Ishikawa (cell line): Measurements from ENCODE around the gene TNFAIP3.

Experiments
- CEBPB ChIP-seq: IDR thresholded peaks from 2 replicates; pipeline ENCODE4 v1.6.1; 2012
- CREB1 ChIP-seq: IDR thresholded peaks from 2 replicates; pipeline ENCODE4 v1.6.1; 2012; ENCODE audit warnings: low read depth
- EGR1 ChIP-seq: IDR thresholded peaks from 2 replicates; pipeline ENCODE4 v1.6.1; 2012
- EP300 ChIP-seq: IDR thresholded peaks from 2 replicates; pipeline ENCODE4 v1.6.1; 2012; ENCODE audit warnings: borderline replicate concordance
- FOXM1 ChIP-seq: IDR thresholded peaks from 2 replicates; pipeline ENCODE4 v1.6.1; 2012; ENCODE audit warnings: low read depth, borderline replicate concordance
- NFIC ChIP-seq: IDR thresholded peaks from 2 replicates; pipeline ENCODE4 v1.6.1; 2012
- RAD21 ChIP-seq: IDR thresholded peaks from 2 replicates; pipeline ENCODE4 v1.6.1; 2012; ENCODE audit warnings: low read depth
- REST ChIP-seq: IDR thresholded peaks from 2 replicates; pipeline ENCODE4 v1.6.1; 2012; ENCODE audit warnings: low read depth, mild to moderate bottlenecking
- TAF1 ChIP-seq: IDR thresholded peaks from 2 replicates; pipeline ENCODE4 v1.6.1; 2012; ENCODE audit warnings: low read depth, mild to moderate bottlenecking
- TCF12 ChIP-seq: IDR thresholded peaks from 2 replicates; pipeline ENCODE4 v1.6.1; 2012; ENCODE audit warnings: low read depth
- TEAD4 ChIP-seq: IDR thresholded peaks from 2 replicates; pipeline ENCODE4 v1.6.1; 2012
- USF1 ChIP-seq: IDR thresholded peaks from 2 replicates; pipeline ENCODE4 v1.6.1; 2012
- YY1 ChIP-seq: IDR thresholded peaks from 2 replicates; pipeline ENCODE4 v1.6.1; 2012; ENCODE audit warnings: low read depth
- ZBTB7A ChIP-seq: IDR thresholded peaks from 2 replicates; pipeline ENCODE4 v1.6.1; 2012; ENCODE audit warnings: low read depth
- TF ChIP-seq, protein P1 (sequence below): IDR thresholded peaks from 2 replicates; pipeline ENCODE4 v1.6.1; 2012

The TNFAIP3 gene

GRCh38 chr6:137866914-137867684 lies at the start of gene TNFAIP3:
Gene TNFAIP3 (plus strand): TSS chr6:137867259. CDS start chr6:137871228, 3,969 bp downstream.
- no peak; the same call in 1 of the 2 replicates for TF ChIP-seq NFIC
- TF ChIP-seq USF1, result peak; percentile 93
- TF ChIP-seq CREB1, result 0 out of 2 replicates have a peak, but pooled peaks have one; percentile 39
- TF ChIP-seq FOXM1, result no peak
- TF ChIP-seq, protein P1, sequence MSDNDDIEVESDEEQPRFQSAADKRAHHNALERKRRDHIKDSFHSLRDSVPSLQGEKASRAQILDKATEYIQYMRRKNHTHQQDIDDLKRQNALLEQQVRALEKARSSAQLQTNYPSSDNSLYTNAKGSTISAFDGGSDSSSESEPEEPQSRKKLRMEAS, result peak; percentile 48
- peak; percentile 79; the same call in 1 of the 2 replicates for TF ChIP-seq ZBTB7A
- peak; percentile 57; the same call in 1 of the 2 replicates for TF ChIP-seq RAD21
- no peak for TF ChIP-seq REST
- peak; percentile 50; the same call in 1 of the 2 replicates for TF ChIP-seq TCF12
- TF ChIP-seq EGR1, result no peak

- TF ChIP-seq CEBPB, result no peak
These were observed 48.6 kb upstream of the TNFAIP3 start for GRCh38 chr6:137818440-137818839.

DNA sequence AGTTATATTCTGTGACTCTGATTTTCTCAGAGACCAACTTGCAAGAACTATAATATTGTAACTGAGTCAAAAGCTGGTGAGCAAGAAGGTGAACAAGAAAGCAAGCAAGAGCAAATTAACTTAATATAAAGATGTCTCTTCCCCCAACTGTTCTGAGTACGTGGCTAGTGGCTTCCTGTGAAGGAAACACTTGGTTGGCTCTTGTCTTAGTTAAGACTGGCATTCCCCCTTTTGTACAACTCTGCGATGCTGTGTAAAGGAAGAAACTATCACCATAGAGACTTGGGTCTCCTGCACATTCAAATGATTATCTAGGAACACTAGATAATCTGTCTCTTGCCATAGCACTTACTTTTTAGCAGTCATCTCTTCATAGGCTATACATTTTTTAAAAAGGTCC lies 47.3 kb upstream of the TNFAIP3 start:
- TF ChIP-seq REST (no peak), EP300 (no peak), TAF1 (no peak), TEAD4 (no peak), NFIC (no peak), RAD21 (no peak), FOXM1 (no peak), YY1 (no peak)

DNA sequence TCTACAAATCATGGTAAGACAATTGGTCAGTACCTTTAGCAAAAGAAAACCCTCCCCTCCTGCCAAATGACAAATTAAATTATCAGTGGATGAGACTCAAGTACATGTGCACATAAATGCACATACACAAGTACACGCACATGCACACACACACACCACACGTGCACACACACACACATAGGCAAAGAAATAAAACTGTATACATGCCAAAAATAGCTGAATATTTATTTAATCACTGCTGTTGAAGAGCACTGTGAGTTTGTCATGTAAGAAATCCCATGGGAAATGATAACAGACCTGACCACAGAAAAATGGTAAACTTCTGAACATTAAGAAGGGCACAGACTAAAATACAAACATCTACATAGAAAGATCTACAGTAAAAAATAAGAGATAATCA lies 46.6 kb upstream of the TNFAIP3 start:
- no peak for TF ChIP-seq CREB1
- TF ChIP-seq USF1, result no peak
- TF ChIP-seq TAF1, result no peak
- TF ChIP-seq RAD21, result no peak
- TF ChIP-seq REST, result no peak
- TF ChIP-seq TEAD4, result no peak
- no peak for TF ChIP-seq YY1

- TF ChIP-seq CEBPB (no peak), YY1 (no peak), TAF1 (no peak), TEAD4 (no peak), FOXM1 (no peak), NFIC (no peak), EP300 (no peak), ZBTB7A (no peak), TCF12 (no peak), USF1 (no peak), EGR1 (no peak), CREB1 (no peak), RAD21 (no peak), REST (no peak)
- TF ChIP-seq, protein P1, result no peak
These were observed 46.1 kb upstream of the TNFAIP3 start for GRCh38 chr6:137820952-137821351.
